ENCODE measurements around the gene CELF4.

DNA sequence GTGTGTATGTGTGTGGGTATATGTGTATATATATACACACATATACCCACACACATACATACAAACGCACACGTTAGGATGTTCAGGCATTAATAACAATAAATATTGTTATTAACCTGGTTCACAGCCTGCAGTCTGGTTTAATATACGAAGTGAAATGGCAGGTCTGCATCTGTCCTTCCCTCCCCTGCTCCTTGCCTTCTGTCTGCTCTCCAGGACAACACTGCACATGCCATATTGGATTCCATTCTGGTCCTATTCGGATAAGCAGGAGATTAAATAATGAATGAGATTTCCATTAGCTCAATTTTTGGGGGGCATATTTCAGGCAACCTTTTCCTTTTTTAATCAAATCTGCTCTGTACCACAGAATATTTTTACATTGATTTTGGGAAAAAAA is 158.0 kb downstream of the CELF4 start:
- TF ChIP-seq, protein P1, sequence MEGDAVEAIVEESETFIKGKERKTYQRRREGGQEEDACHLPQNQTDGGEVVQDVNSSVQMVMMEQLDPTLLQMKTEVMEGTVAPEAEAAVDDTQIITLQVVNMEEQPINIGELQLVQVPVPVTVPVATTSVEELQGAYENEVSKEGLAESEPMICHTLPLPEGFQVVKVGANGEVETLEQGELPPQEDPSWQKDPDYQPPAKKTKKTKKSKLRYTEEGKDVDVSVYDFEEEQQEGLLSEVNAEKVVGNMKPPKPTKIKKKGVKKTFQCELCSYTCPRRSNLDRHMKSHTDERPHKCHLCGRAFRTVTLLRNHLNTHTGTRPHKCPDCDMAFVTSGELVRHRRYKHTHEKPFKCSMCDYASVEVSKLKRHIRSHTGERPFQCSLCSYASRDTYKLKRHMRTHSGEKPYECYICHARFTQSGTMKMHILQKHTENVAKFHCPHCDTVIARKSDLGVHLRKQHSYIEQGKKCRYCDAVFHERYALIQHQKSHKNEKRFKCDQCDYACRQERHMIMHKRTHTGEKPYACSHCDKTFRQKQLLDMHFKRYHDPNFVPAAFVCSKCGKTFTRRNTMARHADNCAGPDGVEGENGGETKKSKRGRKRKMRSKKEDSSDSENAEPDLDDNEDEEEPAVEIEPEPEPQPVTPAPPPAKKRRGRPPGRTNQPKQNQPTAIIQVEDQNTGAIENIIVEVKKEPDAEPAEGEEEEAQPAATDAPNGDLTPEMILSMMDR (conservative IDR thresholded peaks at IDR 0.05; ENCODE audit: low read depth, low read length): no peak
- no peak for TF ChIP-seq EZH2 (IDR thresholded peaks at IDR 0.05; ENCODE audit: low read length, unreplicated experiment)

Data from PC-3 (cell line).